Stromal cell of bone marrow (primary cell): ENCODE data around the gene OR52B4.
"Not testable (repeated sequence)": the region's sequence is repeated elsewhere in the genome, so short reads cannot be mapped to it uniquely, and the experiment has no call there.

ENCODE experiments used
- DNase-seq: peaks from one replicate; pipeline ENCODE4 v3.0.0-alpha.2; 2012; ENCODE audit warnings: low read depth

OR52B4 gene

DNA sequence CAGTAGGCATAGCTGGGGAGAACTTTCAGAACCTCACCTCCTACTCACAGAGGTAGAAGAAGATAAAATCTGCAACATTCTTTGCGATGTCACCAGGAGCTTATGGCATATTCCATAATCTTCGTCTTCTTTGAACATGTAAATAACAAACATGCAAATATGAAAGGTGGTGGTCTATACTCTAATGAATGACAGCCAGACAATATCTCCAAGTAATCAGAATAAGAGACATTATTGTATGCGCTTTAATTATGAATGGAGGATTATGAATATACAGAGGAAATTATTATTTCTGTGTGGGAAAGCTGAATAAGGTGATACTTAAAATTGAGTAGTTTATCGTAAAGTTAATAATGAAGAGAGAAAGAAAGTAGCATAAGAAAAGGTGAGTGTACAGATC lies at the start of gene OR52B4:
Gene OR52B4 (minus strand): TSS at position 101 of the 400 bp plus-strand sequence. CDS start 91 bp downstream, at position 10.
- DNase-seq: no peak

- no peak for DNase-seq
Measured at GRCh38 chr11:4416816-4417215, 48.6 kb upstream of the OR52B4 start.

DNA sequence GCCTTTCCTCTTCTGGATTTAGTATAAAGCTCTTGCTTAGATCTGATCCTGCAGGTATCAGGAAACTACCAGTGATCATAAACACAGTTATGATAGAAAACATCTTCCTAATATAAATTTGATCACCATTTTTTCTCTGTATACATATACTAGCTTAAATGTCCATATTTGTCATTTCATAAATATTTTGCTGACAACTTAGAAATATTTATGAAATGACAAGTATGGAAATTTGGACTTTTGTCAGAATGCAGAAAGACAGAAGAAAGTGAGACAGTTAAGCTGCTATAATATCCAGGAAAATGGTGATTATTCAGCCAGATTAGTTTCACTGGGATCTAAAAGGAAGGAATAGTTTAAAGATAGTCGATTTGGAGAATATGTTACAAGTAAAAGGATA lies 48.1 kb upstream of the OR52B4 start:
- DNase-seq: no peak

GRCh38 chr11:4406206-4406605 lies 38.0 kb upstream of the OR52B4 start:
- DNase-seq: not testable (repeated sequence)

GRCh38 chr11:4393858-4394223 lies 25.7 kb upstream of the OR52B4 start:
- DNase-seq: no peak

- peak; percentile 79 for DNase-seq
Measured at GRCh38 chr11:4393209-4393857, 25.1 kb upstream of the OR52B4 start, which contains the start of gene TRIM21. Gene TRIM21, minus strand, starts transcription at chr11:4393702. Its CDS starts 3,293 bp downstream, at chr11:4390409.

DNA sequence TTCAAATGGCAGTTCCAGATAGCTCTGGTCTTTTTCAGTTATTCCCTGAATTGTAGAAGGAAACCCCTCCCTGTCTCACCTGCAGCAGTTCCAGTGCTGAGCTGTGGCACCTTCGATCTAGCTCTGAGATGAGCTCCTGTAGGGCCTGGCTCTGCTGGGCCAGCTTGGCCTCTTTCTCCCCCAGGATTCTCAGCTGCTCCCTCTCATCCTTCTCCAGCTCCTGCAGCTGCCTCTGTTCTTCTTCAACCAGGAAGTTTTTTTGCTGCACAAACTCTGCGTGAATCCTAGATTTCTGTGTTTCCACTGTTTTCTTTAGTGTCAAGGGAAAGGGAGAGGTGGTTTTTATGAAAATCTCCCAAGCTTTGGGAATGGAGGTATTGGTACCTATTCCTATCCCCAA lies 20.0 kb upstream of the OR52B4 start:
- DNase-seq: no peak

DNA sequence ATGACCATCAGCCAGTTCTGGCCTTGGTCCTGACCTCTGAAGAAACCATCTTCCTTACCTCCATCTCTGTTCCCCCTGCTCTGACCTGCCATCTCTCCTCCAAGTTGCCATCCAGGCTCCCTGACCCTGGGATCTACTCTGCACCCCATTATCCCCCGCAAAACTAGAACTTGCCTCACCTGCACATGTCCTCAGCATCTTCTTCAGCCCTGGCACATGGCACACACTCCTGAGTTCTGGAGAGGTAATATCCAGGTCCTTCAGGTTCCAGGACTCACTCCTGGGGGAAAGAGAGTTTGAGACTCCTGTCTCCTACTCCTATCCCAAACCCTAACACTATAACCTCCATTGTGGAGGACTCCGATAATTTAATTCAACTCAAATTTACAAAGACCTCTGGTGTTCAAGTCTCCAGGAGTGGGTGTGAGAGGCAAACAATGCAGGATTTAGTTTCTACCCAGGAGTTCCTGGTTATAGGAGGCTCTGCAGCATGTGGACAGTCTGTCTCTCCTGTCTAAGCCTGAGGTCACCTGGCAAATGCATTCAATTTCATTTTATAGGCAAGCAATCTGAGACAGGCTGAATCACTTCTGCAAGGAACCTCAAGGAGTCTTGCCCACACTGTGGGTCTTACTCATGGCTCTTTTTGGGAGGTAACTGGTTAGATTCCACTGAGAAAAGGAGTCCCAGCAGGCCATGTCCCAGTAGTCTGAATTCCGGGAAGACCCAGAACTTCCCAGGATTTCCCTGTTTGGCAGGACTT lies 18.0 kb upstream of the OR52B4 start:
- no peak for DNase-seq

DNA sequence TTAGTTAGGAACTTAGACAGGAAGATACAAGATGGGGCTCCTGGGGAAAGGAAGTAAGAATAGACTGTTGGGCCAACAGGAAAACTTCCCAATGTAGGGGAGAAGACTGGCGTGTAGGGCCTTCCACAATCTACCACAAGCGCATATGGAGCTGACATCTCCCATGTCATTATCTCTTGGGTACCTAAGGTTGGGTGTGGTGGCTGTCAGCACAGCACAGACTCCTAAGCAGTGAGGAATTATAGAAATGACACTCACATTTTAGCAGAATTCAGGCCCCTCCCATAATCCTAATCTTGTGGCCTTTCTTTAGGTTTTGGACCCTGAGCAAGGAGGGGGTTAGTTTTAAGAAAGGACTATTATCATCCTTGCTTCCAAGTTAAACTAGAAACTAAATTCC lies 13.7 kb upstream of the OR52B4 start:
- no peak for DNase-seq

DNA sequence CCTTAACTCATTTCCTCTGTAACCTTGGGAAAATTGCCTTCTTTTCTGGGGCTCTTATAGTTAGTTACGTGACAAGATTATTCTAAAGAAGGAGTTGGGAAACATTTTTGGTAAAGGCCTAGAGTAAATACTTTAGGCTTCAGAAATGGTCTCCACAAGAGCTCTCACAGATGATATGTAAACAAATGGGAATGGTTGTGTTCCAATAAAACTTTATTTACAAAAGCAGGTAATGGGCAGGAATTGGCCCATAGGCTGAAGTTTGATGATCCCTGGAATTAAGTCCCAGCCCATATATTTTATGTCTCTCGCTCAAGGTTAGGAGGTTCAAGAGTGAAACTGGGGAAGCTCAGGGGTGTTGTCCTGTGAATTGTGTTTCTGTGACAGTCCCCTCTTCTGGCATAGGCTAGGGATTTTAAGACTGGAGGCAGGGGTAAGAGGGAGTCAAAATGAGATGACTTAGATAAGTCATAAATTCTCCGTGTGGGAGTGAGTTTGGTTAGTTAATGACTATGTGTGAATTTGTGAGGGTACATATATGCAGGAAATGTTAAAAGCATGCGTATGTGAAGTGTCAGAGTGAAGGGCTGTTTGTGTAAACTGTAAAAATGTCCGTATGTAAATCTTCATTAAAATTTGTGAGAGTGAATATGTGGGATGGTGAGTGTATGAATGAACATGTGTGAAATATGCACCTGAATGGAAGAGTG lies 7.4 kb upstream of the OR52B4 start:
- DNase-seq: no peak

DNA sequence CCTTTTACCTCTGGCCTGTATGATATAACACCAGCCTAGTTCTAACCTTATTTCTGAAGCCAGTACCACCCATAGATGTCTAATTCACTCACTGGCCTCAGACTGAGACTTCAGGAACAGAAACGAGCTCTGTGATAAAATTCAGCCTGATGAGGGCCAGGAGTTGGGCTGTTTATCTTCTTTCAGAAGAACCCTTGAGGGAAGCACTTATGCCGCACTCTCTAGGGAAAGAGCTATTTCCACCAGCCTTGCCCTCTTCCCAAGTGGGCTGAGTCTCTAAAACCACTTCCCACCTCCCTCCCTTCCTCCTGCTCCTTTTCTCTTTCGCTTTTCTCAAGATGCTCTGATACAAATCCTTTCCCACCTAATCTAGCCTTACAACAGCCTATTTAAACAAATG lies 2.0 kb upstream of the OR52B4 start:
- no peak for DNase-seq

DNA sequence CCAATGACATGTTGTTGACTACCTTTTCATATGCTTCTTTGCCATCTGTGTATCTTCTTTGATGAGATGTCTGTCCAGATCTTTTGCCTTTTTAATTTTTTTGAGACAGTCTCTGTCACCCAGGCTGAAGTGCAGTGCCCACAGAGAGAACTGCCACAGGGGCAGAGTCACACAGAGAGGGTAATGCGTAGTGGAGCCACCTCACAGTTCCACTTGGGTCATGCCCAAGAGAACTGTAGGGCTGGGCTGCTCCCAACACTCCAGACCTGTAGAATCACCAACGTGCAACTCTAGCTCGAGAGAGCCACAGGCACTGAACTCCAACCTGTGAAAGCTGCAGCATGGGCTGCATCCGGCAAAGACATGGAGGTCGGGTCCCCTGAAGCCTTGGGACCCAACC lies 20.0 kb downstream of the OR52B4 start:
- DNase-seq: not testable (repeated sequence)

DNA sequence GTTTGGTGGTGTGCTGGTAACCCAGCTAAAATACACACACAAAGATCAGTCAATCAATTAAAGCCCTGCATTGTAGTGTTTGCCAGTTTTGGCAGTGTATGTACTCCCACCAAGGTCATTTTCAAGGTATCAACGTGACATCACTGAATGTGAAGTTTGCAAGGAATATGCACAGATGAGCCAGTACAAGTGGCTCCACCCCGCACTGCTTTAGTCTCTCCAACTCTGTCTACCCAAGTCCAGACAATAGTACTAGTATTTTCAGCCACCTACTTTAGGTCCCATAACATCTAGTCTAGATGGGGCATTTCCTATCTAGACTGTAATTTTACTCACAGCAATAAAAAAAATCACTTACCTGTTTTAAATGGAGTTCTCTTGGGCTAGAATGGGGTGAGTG lies 22.8 kb downstream of the OR52B4 start:
- not testable (repeated sequence) for DNase-seq

DNA sequence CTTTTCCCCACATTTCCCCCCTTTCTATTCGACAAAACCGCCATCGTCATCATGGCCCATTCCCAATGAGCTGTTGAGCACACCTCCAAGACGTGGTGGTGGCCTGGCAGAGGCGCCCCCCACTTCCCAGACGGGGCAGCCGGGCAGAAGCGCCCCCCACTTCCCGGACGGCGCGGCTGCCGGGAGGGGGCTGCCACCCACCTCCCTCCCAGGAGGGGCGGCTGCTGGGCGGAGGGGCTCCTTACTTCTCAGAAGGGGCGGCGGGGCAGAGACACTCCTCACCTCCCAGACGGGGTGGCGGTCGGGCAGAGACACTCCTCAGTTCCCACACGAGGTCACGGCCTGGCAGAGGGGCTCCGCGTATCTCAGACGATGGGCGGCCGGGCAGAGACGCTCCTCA lies 33.8 kb downstream of the OR52B4 start:
- DNase-seq: not testable (repeated sequence)
